Endothelial cell of umbilical vein (primary cell): ENCODE results near the gene LY6G6C.

Source experiments
- POLR2A ChIP-seq: IDR thresholded peaks from 2 replicates; pipeline ENCODE4 v1.6.1; 2012; ENCODE audit warnings: low read depth, mild to moderate bottlenecking, control low read depth, low read length
- POLR2AphosphoS5 ChIP-seq: IDR thresholded peaks from 2 replicates; pipeline ENCODE4 v1.6.1; 2012; ENCODE audit warnings: low read depth, mild to moderate bottlenecking, control low read depth, low read length, moderate library complexity; ENCODE audit not compliant: insufficient read depth
- TF ChIP-seq, protein P1 (sequence below), 2 donors: IDR thresholded peaks; 1 replicate in 1 of 2; 2 replicates in 1 of 2; pipeline ENCODE4 v1.5.1; 2011; ENCODE audit warnings: low read length in 2 of 2, mild to moderate bottlenecking in 2 of 2, moderate library complexity in 2 of 2, control low read depth in 1 of 2, inconsistent platforms in 1 of 2, low read depth in 1 of 2; ENCODE audit not compliant: insufficient read depth in 1 of 2; ENCODE audit errors: extremely low read depth in 1 of 2
- TF ChIP-seq, protein P2 (sequence below): IDR thresholded peaks from 2 replicates; pipeline ENCODE4 v1.6.1; 2011; ENCODE audit not compliant: insufficient read depth, insufficient read length

DNA sequence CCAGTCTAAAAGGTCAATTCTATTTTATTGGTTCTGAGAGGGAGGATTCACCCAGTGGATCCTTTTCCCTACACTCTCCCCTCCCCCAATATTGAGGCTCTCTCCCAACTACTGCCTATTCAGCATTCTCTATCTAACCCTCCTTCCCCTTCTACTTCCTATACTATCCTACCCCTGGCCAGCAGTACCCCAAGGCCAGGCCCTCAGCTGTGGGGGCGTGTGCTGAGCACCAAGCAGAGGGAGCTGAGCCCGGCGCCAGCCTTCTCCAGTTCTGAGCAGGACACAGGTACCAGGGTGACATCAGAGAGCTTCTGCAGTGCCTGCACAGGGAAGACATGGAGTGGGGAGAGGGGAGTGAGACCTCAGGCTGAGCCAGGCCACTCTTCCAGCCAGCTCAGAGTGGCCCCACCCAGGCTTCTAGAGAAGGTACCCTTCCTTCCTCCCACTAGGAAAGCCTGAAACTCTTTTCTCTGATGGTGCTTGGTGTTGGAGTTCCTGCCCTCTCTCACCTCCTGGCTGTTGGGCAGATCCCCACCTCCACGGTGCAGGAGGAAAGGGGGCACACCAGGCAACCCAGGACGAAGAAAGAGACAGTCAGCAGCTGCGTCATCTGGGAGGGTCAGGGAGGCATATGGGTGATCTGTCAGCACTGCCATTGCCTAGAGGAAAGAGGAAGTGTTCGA, 5.6 kb upstream of the LY6G6C start:
- TF ChIP-seq, protein P1, sequence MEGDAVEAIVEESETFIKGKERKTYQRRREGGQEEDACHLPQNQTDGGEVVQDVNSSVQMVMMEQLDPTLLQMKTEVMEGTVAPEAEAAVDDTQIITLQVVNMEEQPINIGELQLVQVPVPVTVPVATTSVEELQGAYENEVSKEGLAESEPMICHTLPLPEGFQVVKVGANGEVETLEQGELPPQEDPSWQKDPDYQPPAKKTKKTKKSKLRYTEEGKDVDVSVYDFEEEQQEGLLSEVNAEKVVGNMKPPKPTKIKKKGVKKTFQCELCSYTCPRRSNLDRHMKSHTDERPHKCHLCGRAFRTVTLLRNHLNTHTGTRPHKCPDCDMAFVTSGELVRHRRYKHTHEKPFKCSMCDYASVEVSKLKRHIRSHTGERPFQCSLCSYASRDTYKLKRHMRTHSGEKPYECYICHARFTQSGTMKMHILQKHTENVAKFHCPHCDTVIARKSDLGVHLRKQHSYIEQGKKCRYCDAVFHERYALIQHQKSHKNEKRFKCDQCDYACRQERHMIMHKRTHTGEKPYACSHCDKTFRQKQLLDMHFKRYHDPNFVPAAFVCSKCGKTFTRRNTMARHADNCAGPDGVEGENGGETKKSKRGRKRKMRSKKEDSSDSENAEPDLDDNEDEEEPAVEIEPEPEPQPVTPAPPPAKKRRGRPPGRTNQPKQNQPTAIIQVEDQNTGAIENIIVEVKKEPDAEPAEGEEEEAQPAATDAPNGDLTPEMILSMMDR (IDR thresholded peaks at IDR 0.05; ENCODE audit: extremely low read depth in 1 of 2, insufficient read depth in 1 of 2, low read depth in 1 of 2, low read length in 2 of 2), result no peak
- TF ChIP-seq POLR2A (no peak), POLR2AphosphoS5 (no peak)
- TF ChIP-seq, protein P2, sequence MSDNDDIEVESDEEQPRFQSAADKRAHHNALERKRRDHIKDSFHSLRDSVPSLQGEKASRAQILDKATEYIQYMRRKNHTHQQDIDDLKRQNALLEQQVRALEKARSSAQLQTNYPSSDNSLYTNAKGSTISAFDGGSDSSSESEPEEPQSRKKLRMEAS, result no peak
